ENCODE data around the gene FA2H.
"Not testable (repeated sequence)": the region's sequence is repeated elsewhere in the genome, so short reads cannot be mapped to it uniquely, and the experiment has no call there.

- not testable (repeated sequence) for TF ChIP-seq POLR2A (IDR thresholded peaks at IDR 0.05)
- TF ChIP-seq, protein P1, sequence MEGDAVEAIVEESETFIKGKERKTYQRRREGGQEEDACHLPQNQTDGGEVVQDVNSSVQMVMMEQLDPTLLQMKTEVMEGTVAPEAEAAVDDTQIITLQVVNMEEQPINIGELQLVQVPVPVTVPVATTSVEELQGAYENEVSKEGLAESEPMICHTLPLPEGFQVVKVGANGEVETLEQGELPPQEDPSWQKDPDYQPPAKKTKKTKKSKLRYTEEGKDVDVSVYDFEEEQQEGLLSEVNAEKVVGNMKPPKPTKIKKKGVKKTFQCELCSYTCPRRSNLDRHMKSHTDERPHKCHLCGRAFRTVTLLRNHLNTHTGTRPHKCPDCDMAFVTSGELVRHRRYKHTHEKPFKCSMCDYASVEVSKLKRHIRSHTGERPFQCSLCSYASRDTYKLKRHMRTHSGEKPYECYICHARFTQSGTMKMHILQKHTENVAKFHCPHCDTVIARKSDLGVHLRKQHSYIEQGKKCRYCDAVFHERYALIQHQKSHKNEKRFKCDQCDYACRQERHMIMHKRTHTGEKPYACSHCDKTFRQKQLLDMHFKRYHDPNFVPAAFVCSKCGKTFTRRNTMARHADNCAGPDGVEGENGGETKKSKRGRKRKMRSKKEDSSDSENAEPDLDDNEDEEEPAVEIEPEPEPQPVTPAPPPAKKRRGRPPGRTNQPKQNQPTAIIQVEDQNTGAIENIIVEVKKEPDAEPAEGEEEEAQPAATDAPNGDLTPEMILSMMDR (IDR thresholded peaks at IDR 0.05): not testable (repeated sequence)
These were observed 52.5 kb downstream of the FA2H start for GRCh38 chr16:74722156-74722555.
